GM12878 (cell line): ENCODE data around the gene CUL5. TPM values are rescaled to one million over a fixed set of nuclear protein-coding genes. Genes with fewer than 3 reads are reported as not detected.
A peak's percentile ranks its signal among the peaks of the same experiment; 100 is the strongest.

Source experiments
- ATAC-seq: fragments of 200-7000 bp; cut with Tn5 transposase; 3 replicates; pipeline ENCODE4 v1.9.1; 2020; ENCODE audit warnings: mild to moderate bottlenecking, moderate library complexity
- BruUV-seq: library from RNA; stranded (reverse); fragments of 400-500 nt; replicated peaks from 2 replicates; lab custom pipeline; 2021; lab: Mats Ljungman, UMichigan
- CTCF ChIA-PET: fragments of 300-600 bp; sonication (Branson Sonifier 250); formaldehyde crosslinking; extraction: SDS; loops from one replicate; lab custom pipeline; 2021; ENCODE audit warnings: inconsistent platforms; lab: Yijun Ruan, JAX
- POLR2A ChIA-PET: fragments of 350-600 bp; formaldehyde crosslinking; extraction: SDS; loops from one replicate; lab custom pipeline; 2021; ENCODE audit warnings: inconsistent platforms; lab: Charles Lee
- RAD21 ChIA-PET: fragments of 300-600 bp; sonication (Branson Sonifier 250); formaldehyde crosslinking; loops from one replicate; lab custom pipeline; 2023; ENCODE audit warnings: antibody characterized with exemption; ENCODE audit not compliant: unreplicated experiment; lab: Charles Lee
- SMC1A ChIA-PET: fragments of 300-600 bp; sonication (Branson Sonifier 250); formaldehyde crosslinking; loops from one replicate; lab custom pipeline; 2023; ENCODE audit not compliant: unreplicated experiment, uncharacterized antibody; lab: Charles Lee
- DNase-seq: peaks from one replicate; pipeline ENCODE4 v3.0.0-alpha.2; 2011; ENCODE audit warnings: low read depth, low spot score
- FAIRE-seq: peaks from 3 replicates; lab custom pipeline; 2011; peaks lifted over from hg19 to GRCh38; lab: Jason Lieb, UNC
- H2AFZ ChIP-seq: 2 replicates; pipeline ENCODE4 v1.6.0; 2011; ENCODE audit warnings: low read depth, low read length, control low read depth; ENCODE audit not compliant: control insufficient read depth
- H3K27ac ChIP-seq: 2 replicates; pipeline ENCODE4 v1.5.1; 2011; ENCODE audit warnings: control low read depth; ENCODE audit not compliant: control insufficient read depth, insufficient read depth
- H3K27me3 ChIP-seq, 2 experiments: replicated peaks in 1 of 2; 2 replicates each; pipeline versions ENCODE4 v1.6.0 to v1.6.1; 2011; ENCODE audit warnings: low read length in 1 of 2; ENCODE audit not compliant: control insufficient read depth in 2 of 2, insufficient read depth in 2 of 2
- H3K36me3 ChIP-seq, 2 experiments: 2 replicates each; pipeline ENCODE4 v1.5.1; 2011; ENCODE audit warnings: low read length in 1 of 2; ENCODE audit not compliant: control insufficient read depth in 2 of 2, insufficient read depth in 2 of 2
- H3K4me1 ChIP-seq: 2 replicates; pipeline ENCODE4 v1.6.1; 2011; ENCODE audit warnings: mild to moderate bottlenecking, low read length, moderate library complexity, mixed read lengths; ENCODE audit not compliant: control insufficient read depth, insufficient read depth
- H3K4me2 ChIP-seq: 2 replicates; pipeline ENCODE4 v1.6.0; 2011; ENCODE audit warnings: control low read depth; ENCODE audit not compliant: control insufficient read depth, insufficient read depth
- H3K4me3 ChIP-seq: fragments of 200-600 bp; sonication (generic); 2 replicates; pipeline ENCODE4 v1.5.1; 2016
- H3K79me2 ChIP-seq: 2 replicates; pipeline ENCODE4 v1.6.0; 2011; ENCODE audit warnings: low read length; ENCODE audit not compliant: control insufficient read depth, insufficient read depth
- H3K9ac ChIP-seq: 2 replicates; pipeline ENCODE4 v1.8.0; 2011; ENCODE audit warnings: low read length, control low read depth, mixed read lengths; ENCODE audit not compliant: control insufficient read depth, insufficient read depth
- H3K9me3 ChIP-seq: replicated peaks from 3 replicates; pipeline ENCODE4 v1.5.1; 2011; ENCODE audit warnings: mild to moderate bottlenecking, low read length; ENCODE audit not compliant: control insufficient read depth, insufficient read depth
- H4K20me1 ChIP-seq: 2 replicates; pipeline ENCODE4 v1.6.0; 2011; ENCODE audit not compliant: control insufficient read depth, insufficient read depth
- MEF2B ChIP-seq: fragments of 450-650 bp; IDR thresholded peaks from 2 replicates; pipeline ENCODE4 v1.6.1; 2018; ENCODE audit warnings: mild to moderate bottlenecking, moderate library complexity; ENCODE audit not compliant: partially characterized antibody, poor library complexity, severe bottlenecking
- WGBS: methylation state at CpG from one replicate; pipeline ENCODE4 v1.1.6; 2016; ENCODE audit warnings: low lambda C conversion rate; ENCODE audit not compliant: insufficient replicate concordance, insufficient coverage; ENCODE audit errors: missing lambda C conversion rate; 5-methylcytosine and 5-hydroxymethylcytosine counted together
- in situ Hi-C: fragments of 300-500 bp; cut with MboI; formaldehyde crosslinking; loops from 9 replicates; pipeline ENCODE4 v1.14.3; 2018; ENCODE audit warnings: mixed read lengths
- intact Hi-C: fragments of 100-400 bp; cut with micrococcal nuclease; formaldehyde crosslinking; loops from one replicate; pipeline ENCODE4 v1.14.2; 2022; ENCODE audit not compliant: unreplicated experiment
- polyA plus RNA-seq, 11 experiments: library from polyadenylated mRNA; depleted of rRNA in 4 of 11; unstranded in 6 of 11; stranded (reverse) in 5 of 11; fragments of >200 nt; fragmentation: Nextera tagmentation in 4 of 11; fragmentation: Illumina TruSeq in 1 of 11; extraction: Ambion mirVana in 4 of 11; extraction: Trizol in 1 of 11; gene quantifications; 1 replicate in 1 of 11; 2 replicates in 10 of 11; pipeline versions ENCODE4 v1.2.1 to v1.2.3, GENCODE V29; 2011 to 2016; ENCODE audit warnings: inconsistent platforms in 2 of 11, missing spikeins in 2 of 11, low read depth in 1 of 11
- total RNA-seq, 4 experiments: library from RNA; depleted of rRNA in 3 of 4; stranded (reverse); fragments of >200 nt in 3 of 4; fragmentation: Illumina TruSeq in 1 of 4; extraction: Trizol in 1 of 4; gene quantifications; 2 replicates each; pipeline versions ENCODE4 v1.2.1 to v1.2.3, GENCODE V29; 2013 to 2021
- TF ChIP-seq, protein P1 (sequence below): fragments of 450-650 bp; IDR thresholded peaks from 2 replicates; pipeline ENCODE4 v1.6.1; 2017; ENCODE audit warnings: mild to moderate bottlenecking, moderate library complexity

CUL5 gene
- total and polyA plus RNA-seq, 10 of the 15 experiments (the other 5 are each of a cell fraction or from before 2014, with no cell fraction given): 9.1 to 37.6 (median 18.3) TPM

GRCh38 chr11:108009497-108010370 lies 1.0 kb downstream of the CUL5 start:
- ChIA-PET SMC1A (interaction anchor here (0.6 to 2.1 kb wide), 22 partner anchors 9 to 646 kb away, joined by 3 to 13 read pairs (median 4); partner anchors contain the start of gene ATM), POLR2A (interaction anchor here (0.8 to 1.7 kb wide), 8 partner anchors 11 to 169 kb away, joined by 3 to 5 read pairs (median 3); no protein-coding TSS in a partner anchor), RAD21 (interaction anchor here (0.7 to 3.3 kb wide), 14 partner anchors 9 to 656 kb away, joined by 3 to 30 read pairs (median 4); partner anchors contain the start of genes ATM and NPAT), CTCF (interaction anchor here (0.5 to 3.2 kb wide), 31 partner anchors 9 to 320 kb away, joined by 3 to 23 read pairs (median 5); partner anchors contain the start of genes ATM and NPAT)
- H3K9ac ChIP-seq: peak overlapping the region; percentile 85
- BruUV-seq: TSS peak; percentile 66
- peak overlapping the region; percentile 94 for H2AFZ ChIP-seq
- H3K36me3 ChIP-seq: no peaks in the 10 kb centered on the region; a peak in 1 of 4 replicates
- no peaks in the 10 kb centered on the region for H3K4me1 ChIP-seq
- TF ChIP-seq, protein P1, sequence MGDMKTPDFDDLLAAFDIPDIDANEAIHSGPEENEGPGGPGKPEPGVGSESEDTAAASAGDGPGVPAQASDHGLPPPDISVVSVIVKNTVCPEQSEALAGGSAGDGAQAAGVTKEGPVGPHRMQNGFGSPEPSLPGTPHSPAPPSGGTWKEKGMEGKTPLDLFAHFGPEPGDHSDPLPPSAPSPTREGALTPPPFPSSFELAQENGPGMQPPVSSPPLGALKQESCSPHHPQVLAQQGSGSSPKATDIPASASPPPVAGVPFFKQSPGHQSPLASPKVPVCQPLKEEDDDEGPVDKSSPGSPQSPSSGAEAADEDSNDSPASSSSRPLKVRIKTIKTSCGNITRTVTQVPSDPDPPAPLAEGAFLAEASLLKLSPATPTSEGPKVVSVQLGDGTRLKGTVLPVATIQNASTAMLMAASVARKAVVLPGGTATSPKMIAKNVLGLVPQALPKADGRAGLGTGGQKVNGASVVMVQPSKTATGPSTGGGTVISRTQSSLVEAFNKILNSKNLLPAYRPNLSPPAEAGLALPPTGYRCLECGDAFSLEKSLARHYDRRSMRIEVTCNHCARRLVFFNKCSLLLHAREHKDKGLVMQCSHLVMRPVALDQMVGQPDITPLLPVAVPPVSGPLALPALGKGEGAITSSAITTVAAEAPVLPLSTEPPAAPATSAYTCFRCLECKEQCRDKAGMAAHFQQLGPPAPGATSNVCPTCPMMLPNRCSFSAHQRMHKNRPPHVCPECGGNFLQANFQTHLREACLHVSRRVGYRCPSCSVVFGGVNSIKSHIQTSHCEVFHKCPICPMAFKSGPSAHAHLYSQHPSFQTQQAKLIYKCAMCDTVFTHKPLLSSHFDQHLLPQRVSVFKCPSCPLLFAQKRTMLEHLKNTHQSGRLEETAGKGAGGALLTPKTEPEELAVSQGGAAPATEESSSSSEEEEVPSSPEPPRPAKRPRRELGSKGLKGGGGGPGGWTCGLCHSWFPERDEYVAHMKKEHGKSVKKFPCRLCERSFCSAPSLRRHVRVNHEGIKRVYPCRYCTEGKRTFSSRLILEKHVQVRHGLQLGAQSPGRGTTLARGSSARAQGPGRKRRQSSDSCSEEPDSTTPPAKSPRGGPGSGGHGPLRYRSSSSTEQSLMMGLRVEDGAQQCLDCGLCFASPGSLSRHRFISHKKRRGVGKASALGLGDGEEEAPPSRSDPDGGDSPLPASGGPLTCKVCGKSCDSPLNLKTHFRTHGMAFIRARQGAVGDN: no peak
- peak; percentile 2 for TF ChIP-seq MEF2B
- H3K4me2 ChIP-seq: peak overlapping the region; percentile 94
- H3K4me3 ChIP-seq: peak overlapping the region; percentile 80
- intact Hi-C loops: loop anchor here (10.0 kb wide), 3 partner anchors 445 to 655 kb away; partner anchors contain the start of genes ALKBH8 and DDX10
- in situ Hi-C loops: loop anchor here (10.0 kb wide), 1 partner anchor 645 kb away; no protein-coding TSS in a partner anchor
- FAIRE-seq: no peak
- 2% methylated on average over 31 of the region's 31 CpGs for WGBS
- no peaks in the 10 kb centered on the region for H3K9me3 ChIP-seq
- peak; percentile 13 for ATAC-seq
- DNase-seq: no peak
- peak overlapping the region; percentile 80 for H3K27ac ChIP-seq
- H3K27me3 ChIP-seq: no peaks in the 10 kb centered on the region
- H4K20me1 ChIP-seq: no peaks in the 10 kb centered on the region
- peaks cover 61% of the 10 kb centered on the region for H3K79me2 ChIP-seq
